Mononuclear cell (primary cell): Measurements from ENCODE around the gene MAT2A. TPM values are rescaled to one million over a fixed set of nuclear protein-coding genes. Genes with fewer than 3 reads are reported as not detected.
A peak's percentile ranks its signal among the peaks of the same experiment; 100 is the strongest.

Experiments
- H3K27me3 ChIP-seq: 2 replicates; pipeline ENCODE4 v1.6.0; 2011; ENCODE audit warnings: low read length, control low read depth; ENCODE audit not compliant: insufficient read depth
- H3K4me1 ChIP-seq: 2 replicates; pipeline ENCODE4 v1.5.1; 2011; ENCODE audit warnings: mild to moderate bottlenecking, low read length, control low read depth; ENCODE audit not compliant: insufficient read depth
- H3K4me3 ChIP-seq: 2 replicates; pipeline ENCODE4 v1.5.1; 2011; ENCODE audit warnings: mild to moderate bottlenecking, low read length, moderate library complexity
- H3K9me3 ChIP-seq: 2 replicates; pipeline ENCODE4 v1.5.1; 2011; ENCODE audit warnings: low read depth, mild to moderate bottlenecking, control low read depth, low read length
- total RNA-seq: library from RNA; depleted of rRNA; stranded (reverse); fragments of >200 nt; gene quantifications from one replicate; pipeline ENCODE4 v1.2.3, GENCODE V29; 2012

MAT2A gene
- total RNA-seq, 1 donor = 67.0 TPM

DNA sequence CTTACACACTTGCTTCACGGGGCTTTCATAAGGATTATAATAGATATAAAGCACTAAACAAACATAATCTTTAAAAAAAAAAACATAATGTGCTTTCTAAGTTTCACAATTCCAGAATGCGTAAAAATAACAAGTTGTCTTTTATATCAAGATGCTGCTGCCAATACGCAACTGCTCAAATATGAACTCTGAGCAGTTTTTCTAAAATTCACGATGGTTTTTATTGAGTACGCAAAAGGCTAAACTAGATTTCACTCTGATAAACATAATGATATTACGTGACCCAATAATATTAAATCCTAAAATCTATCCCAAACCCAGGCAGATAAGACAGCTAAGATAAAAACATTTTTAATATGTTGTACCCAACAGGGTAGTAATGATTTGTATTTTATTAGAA lies 24.6 kb upstream of the MAT2A start:
- no peak overlapping the region for H3K4me3 ChIP-seq
- H3K9me3 ChIP-seq = no peaks in the 10 kb centered on the region
- no peaks in the 10 kb centered on the region for H3K27me3 ChIP-seq
- peaks cover 25% of the 10 kb centered on the region for H3K4me1 ChIP-seq

DNA sequence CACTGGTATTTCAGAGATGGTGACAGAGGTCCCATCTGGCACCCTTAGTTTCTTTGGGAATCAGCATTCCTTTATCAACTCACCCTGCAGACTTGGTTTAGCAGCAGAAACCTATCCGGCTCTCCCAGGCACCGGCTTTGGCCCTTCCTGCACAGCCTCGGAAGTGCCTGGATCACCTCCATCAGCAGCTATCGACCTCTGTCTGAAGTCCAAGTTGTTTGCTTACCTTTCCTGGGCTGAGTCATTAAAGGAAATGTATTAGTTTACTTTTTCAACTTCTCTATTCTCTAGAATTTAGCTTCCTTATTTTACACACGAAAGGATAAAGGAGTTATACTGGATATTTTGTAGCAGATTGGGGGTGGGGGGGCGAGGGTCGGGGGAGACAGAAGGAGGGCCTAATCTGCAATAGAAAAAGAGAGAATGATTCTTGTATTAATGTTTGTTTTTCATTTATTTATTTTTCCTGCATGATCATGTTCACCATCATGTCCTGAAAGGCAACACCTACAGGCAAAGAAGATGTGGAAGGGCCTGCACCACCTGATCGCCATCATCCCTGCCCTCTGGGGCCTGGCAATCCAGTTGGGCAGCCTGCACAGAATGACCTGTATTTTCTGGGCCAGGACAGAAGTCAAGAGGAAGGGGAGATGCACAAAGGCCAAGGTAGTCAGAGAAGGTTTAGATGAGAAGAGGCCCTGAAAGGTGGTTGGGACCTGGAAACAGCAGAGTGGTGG lies 22.1 kb upstream of the MAT2A start:
- peaks cover 13% of the 10 kb centered on the region for H3K4me1 ChIP-seq
- no peaks in the 10 kb centered on the region for H3K27me3 ChIP-seq
- H3K4me3 ChIP-seq = peak overlapping the region; percentile 24
- H3K9me3 ChIP-seq = no peaks in the 10 kb centered on the region

DNA sequence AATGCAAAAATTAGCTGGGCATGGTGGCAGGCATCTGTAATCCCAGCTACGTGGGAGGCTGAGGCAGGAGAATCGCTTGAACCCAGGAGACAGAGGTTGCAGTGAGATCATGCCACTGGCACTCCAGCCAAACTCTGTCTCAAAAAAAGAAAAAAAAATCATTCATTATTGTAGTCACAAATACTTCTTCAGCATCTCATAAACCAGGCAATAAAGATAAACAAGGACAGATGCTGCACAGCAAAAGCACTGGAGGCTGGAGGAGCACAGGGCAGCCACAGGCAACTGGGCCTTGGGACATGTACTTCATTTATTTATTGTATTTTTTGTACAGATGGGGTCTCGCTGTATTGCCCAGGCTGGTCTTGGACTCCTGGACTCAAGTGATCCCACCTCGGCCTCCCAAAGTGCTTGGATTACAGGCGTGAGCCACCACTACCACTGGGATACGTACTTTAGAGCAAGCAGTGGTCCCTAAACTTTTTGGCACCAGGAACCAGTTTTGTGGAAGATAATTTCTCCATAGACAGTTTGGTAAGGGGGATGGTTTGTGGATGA lies 16.8 kb upstream of the MAT2A start:
- peaks cover 26% of the 10 kb centered on the region for H3K4me1 ChIP-seq
- H3K4me3 ChIP-seq = no peak overlapping the region
- no peaks in the 10 kb centered on the region for H3K27me3 ChIP-seq
- no peaks in the 10 kb centered on the region for H3K9me3 ChIP-seq

DNA sequence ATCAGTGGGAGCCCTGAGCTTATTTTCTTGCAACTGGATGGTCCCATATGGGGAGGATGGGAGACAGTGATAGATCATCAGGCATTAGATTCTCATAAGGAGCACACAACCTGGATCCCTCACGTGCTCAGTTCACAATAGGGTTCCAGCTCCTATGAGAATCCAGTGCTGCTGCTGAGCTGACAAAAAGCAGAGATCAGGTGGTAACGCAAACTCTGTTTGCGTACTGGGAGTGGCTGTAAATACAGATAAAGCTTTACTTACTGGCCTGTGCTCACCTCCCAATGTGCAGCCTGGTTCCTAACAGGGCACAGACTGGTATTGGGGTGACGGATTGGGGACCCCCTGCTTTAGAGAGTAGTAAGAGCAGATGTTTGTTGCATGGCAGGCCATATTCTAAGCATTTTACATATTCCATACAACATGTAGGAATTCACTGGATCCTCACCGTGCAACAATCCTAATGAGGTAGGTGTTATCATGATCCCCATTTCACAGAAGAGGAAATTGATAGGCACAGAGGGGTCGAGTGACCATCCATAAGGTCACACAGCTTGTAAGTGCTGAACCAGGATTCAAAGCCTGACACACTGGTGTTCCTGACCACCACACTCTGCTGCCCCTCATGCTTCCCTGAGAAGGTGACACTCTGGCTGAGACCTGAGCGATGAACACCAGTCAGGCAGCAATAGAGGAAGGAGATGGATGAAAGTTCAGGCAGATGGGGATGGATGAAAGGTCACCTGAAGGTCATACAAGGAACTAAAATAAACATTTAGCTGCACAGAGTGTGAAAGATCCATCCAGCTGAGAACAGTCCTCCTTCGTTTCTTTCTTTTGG lies 15.7 kb upstream of the MAT2A start:
- peaks cover 24% of the 10 kb centered on the region for H3K4me1 ChIP-seq
- no peaks in the 10 kb centered on the region for H3K27me3 ChIP-seq
- no peak overlapping the region for H3K4me3 ChIP-seq
- H3K9me3 ChIP-seq = no peaks in the 10 kb centered on the region

DNA sequence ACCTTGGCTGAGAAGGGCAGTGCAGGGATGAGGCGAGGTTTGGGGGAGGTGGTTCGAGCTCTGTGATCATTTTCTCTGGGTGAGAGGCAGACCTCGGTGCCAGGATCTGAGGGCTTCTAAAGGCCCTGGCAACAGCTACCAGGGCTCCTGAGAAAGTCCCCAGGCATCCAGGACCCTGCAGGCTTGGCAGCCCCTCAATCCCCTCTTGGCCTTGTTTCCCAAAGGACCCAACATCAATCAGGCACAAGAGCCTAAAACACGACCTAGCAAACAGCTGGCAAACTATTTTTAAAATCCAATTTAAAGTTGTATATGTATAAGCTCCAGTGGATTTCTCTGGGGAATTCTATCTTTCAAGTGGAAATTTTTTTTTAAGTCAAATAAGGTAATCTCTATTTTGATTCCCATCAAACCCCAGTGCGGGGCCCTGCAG lies 15.0 kb upstream of the MAT2A start:
- Histone ChIP-seq H3K4me3 (no peak overlapping the region), H3K9me3 (no peaks in the 10 kb centered on the region), H3K4me1 (peaks cover 24% of the 10 kb centered on the region), H3K27me3 (no peaks in the 10 kb centered on the region)

DNA sequence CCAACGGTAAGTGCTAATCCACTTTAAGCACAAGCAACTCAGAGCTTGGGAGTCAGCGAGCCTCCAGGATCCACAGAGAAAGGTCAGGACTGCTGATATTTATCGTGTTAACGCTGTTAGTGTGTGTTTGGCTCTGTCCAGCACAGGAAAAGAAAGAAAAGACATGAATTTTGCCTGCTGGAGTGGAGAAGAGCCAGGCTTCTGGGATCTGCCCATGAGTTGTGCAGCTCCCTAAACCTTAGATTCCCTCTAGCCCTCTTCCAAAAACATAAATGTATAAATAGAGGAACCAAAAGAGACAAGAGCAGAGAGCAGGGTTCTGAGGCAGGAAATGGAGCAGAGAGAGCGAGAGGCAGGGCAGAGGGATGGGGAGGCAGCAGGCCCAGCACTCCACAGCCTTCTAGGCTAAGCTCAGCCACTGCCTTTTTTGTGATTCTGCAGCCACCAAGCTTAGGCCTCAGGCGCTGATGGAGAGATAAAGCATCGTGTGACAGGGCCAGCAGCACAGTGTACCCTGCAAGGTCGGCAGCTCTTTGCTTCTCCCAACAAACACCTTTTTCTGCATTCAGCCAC lies 14.5 kb upstream of the MAT2A start:
- Histone ChIP-seq H3K4me1 (peaks cover 24% of the 10 kb centered on the region), H3K4me3 (no peak overlapping the region), H3K9me3 (no peaks in the 10 kb centered on the region), H3K27me3 (no peaks in the 10 kb centered on the region)

DNA sequence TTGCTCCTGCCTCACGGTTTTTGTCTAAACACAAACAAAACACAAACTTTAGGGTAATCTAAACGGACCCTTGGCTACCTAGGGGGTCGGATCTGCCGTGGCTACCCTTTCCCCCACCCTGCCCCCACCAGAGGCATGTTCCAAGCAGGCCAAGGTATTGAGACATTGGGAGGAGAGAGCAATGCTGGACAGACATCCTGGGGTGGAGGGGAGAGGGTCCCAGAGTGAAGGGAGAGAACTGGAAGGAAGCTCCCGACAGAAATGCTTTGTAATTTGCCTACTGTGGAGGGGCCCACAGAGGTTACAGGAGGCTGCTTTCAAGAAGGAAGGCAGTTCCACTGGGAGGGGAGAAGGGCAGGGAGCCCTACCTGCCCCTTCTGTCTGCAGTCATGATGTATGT lies 13.9 kb upstream of the MAT2A start:
- Histone ChIP-seq H3K4me3 (no peak overlapping the region), H3K4me1 (peaks cover 24% of the 10 kb centered on the region), H3K27me3 (no peaks in the 10 kb centered on the region), H3K9me3 (no peaks in the 10 kb centered on the region)

DNA sequence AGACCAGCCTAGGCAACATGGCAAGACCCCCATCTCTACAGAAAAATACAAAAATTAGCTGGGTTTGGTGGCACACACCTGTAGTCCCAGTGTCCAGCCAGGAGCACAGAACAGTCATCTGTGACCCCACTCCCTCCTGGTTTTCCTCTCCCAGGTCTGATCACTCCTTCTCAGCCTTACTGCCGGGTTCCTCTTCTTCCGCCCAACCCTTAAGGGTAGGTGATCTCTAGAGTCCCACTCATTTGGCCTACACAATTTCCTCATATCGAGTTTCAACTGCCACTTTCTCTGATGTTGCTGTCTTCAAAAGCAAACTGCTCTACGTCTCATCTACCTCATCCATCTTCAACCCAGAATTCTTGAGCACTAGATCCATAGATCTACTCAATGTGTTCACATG lies 13.4 kb upstream of the MAT2A start:
- H3K9me3 ChIP-seq = no peaks in the 10 kb centered on the region
- H3K4me1 ChIP-seq = peaks cover 24% of the 10 kb centered on the region

DNA sequence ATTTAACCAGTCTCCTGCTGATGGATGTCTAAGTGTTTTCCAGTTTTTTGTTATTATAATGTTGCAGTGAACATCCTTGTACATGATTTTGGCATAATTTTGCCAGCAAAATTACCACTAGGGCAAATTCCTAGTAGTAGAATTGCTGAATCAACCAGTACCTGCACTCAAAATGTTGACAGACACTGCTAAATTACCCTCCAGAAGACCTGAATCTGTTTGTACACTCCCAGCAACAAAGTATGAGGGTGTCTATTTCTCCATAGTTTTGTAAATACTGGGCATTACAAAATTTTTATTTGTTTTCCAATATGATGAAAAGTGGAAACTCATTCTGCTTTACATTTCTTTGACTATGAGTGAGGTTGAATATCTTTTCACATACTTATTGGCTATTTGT lies 11.2 kb upstream of the MAT2A start:
- Histone ChIP-seq H3K4me3 (no peak overlapping the region), H3K9me3 (no peaks in the 10 kb centered on the region), H3K4me1 (peaks cover 24% of the 10 kb centered on the region), H3K27me3 (no peaks in the 10 kb centered on the region)

More for the DNA sequence above, 13.4 kb upstream of the MAT2A start:
- Histone ChIP-seq H3K4me3 (no peak overlapping the region), H3K27me3 (no peaks in the 10 kb centered on the region)

DNA sequence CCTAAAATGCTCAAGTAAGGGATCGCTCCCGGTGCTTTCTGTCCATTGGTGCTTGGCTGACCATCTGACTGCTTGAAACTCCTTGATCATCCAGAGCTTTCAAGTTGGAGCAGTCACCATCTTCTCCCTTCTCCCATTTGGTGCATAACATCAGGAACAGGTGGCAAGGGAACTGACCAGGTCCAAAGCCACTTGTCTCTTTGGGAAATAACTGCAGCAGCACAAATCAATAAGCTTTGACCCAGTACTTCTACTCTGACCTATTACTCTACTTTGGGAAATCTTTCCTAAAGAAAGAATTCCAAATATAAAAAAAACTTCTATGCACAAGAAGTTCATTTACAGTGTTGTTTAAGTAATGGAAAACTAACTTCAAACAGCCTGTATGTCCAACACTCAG lies 10.6 kb upstream of the MAT2A start:
- Histone ChIP-seq H3K4me3 (no peak overlapping the region), H3K9me3 (no peaks in the 10 kb centered on the region), H3K27me3 (no peaks in the 10 kb centered on the region), H3K4me1 (peaks cover 24% of the 10 kb centered on the region)

DNA sequence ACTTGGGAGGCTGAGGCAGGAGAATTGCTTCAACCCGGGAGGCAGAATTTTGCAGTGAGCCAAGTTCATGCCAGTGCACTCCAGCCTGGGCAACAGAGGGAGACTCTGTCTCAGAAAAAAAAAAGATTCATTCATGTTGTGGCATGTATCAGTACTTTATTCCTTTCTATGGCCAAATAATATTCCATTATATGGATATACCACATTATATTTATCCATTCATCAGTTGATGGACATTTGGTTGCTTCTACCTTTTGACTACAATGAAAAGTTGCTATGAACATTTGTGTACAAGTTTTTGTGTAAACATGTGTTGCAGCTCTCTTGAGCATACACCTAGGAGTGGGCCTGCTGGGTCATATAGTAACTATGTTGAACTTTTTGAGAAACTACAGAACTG lies 9.2 kb upstream of the MAT2A start:
- Histone ChIP-seq H3K27me3 (no peaks in the 10 kb centered on the region), H3K9me3 (no peaks in the 10 kb centered on the region), H3K4me3 (no peak overlapping the region), H3K4me1 (peaks cover 15% of the 10 kb centered on the region)

DNA sequence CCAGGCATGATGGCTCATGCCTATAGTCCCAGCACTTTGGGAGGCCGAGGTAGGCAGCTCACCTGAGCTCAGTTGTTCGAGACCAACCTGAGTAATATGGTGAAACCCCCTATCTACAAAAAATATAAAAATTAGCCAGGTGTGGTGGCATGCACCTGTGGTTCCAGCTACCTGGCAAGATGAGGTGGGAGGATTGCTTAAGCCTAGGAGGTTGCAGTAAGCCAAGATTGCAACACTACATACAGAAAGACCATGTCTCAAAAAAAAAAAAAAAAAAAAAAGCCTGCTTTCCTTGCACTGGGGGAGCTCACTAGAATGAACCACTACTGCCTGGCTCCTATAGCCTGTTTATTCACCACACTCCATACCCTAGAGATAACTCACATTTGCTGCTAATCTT lies 7.4 kb upstream of the MAT2A start:
- Histone ChIP-seq H3K4me1 (peaks cover 11% of the 10 kb centered on the region), H3K9me3 (no peaks in the 10 kb centered on the region), H3K4me3 (no peak overlapping the region), H3K27me3 (no peaks in the 10 kb centered on the region)

DNA sequence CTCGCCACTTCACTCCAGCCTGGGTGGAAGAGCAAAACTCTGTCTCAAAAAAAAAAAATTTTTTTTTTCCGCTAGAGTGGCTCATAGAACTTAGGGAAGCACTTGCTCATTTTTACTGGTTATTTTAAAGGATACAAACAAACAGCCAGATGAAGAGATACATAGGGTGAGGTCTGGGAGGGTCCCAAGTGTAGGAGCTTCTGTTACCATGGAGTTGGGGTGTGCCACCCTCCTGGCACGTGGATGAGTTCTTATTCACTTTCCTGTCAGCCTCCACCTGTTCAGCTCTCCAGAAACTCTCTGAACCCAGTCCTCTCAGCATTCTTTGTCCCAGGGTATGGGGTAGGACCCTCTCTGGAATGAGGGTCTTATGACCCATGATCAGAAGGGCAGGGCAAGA lies 4.9 kb upstream of the MAT2A start:
- H3K4me1 ChIP-seq = peaks cover 26% of the 10 kb centered on the region
- no peak overlapping the region for H3K4me3 ChIP-seq
- H3K27me3 ChIP-seq = no peaks in the 10 kb centered on the region
- H3K9me3 ChIP-seq = no peaks in the 10 kb centered on the region

DNA sequence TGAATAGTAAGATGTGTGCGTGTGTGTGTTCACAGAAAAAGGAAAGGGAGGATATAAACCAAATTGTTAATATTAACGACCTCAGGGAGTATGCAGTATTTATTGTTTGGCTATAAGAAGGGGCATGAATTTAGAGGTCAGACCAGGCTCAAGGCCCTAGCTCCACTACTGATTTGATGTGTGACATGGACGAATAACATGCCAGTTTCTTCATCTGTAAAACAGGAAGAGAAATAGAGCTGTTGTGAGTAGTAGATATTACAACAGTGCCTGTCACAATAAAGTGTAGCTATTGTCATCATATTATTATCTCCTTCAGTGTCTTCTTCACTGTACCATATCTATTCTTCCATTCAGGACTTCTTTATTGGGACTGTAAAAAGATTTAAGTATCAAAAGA lies 4.1 kb upstream of the MAT2A start:
- Histone ChIP-seq H3K4me1 (peaks cover 28% of the 10 kb centered on the region), H3K27me3 (no peaks in the 10 kb centered on the region), H3K9me3 (no peaks in the 10 kb centered on the region), H3K4me3 (no peak overlapping the region)

DNA sequence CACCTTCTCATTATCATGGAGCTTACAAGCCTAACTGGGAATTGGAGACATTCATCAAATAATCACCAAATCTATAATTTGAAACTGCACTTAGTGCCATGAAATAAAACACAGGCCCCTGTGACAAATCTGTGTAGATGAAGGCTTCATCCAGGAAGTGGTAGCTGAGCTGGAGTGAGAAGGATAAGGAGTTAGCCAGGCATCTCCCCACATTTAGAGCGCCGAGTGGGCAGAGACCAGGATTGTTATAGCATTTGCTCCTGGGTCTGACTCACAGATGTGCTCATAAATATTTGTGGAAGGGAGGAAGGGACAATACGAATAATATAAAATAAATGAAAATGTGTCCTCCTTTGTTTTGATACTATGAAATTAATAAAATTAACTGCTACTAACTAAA lies 2.5 kb upstream of the MAT2A start:
- Histone ChIP-seq H3K9me3 (no peaks in the 10 kb centered on the region), H3K4me1 (peaks cover 44% of the 10 kb centered on the region), H3K4me3 (no peak overlapping the region), H3K27me3 (no peaks in the 10 kb centered on the region)
